GM12875 (cell line): Measurements from ENCODE around the gene TTC39A.
"Not testable (repeated sequence)": the region's sequence is repeated elsewhere in the genome, so short reads cannot be mapped to it uniquely, and the experiment has no call there.

Source experiments
- H3K4me3 ChIP-seq: one replicate; pipeline ENCODE4 v1.5.1; 2011; ENCODE audit warnings: low read depth, low read length, control low read depth
- CTCF ChIP-seq: IDR thresholded peaks from 2 replicates; pipeline ENCODE4 v1.5.1; 2011; ENCODE audit warnings: low read depth, mild to moderate bottlenecking, control low read depth, inconsistent platforms, low read length, moderate library complexity, borderline replicate concordance; ENCODE audit not compliant: insufficient read depth

The TTC39A gene

DNA sequence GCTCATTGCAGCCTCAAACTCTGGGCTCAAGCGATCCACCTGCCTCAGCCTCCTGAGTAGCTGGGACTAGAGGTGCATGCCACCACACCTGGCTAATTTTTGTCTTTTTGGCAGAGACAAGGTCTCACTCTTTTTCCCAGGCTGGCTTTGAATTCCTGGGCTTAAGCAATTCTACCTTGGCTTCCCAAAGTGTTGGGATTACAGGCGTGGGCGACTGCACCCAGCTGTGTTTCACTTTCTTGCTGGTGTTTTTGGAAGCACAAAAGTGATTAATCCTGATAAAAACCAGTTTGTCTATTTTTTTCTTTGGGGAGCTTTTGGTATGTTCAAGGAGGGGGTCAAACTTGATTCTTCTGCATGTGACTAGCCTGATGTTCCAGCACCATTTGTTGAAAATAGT is 75.0 kb downstream of the TTC39A start:
- TF ChIP-seq CTCF = no peak
- no peak overlapping the region for H3K4me3 ChIP-seq

DNA sequence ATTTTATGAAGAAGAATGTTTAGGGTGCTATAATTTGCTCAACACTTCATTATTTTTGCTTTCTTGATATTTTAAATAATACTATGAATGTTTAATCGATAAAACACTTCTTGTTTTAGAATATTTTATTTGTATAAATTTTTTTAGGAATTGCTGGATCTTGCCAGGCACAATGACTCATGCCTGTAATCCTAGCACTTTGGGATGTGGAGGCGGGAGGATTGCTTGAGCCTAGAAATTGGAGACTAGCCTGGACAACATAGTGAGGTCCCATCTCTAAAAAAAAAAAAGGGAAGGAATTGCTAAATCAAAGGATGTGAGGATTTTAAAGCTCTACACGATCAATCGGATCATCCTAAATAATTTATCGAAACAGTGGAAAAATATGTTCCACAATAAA is 76.7 kb downstream of the TTC39A start:
- no peak for TF ChIP-seq CTCF
- H3K4me3 ChIP-seq = no peak overlapping the region

DNA sequence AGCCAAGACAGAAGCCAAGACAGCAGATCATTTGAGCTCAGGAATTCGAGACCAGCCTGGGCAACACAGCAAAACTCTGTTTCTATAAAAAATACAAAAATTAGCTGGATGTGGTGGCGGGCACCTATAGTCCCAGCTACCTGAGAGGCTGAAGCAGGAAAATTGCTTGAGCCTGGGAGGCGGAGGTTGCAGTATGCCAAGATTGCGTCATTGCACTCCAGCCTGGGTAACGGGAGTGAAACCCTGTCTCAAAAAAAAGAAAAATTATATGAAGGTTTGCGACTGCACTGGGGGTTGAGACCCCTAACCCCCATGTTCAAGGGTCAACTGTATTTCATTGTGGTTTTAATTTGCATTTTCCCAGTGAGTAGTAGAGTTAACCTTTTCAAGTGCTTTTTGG is 78.0 kb downstream of the TTC39A start:
- TF ChIP-seq CTCF = no peak
- no peak overlapping the region for H3K4me3 ChIP-seq

- H3K4me3 ChIP-seq = not testable (repeated sequence)
These were observed 79.2 kb downstream of the TTC39A start for GRCh38 chr1:51251165-51251564.

DNA sequence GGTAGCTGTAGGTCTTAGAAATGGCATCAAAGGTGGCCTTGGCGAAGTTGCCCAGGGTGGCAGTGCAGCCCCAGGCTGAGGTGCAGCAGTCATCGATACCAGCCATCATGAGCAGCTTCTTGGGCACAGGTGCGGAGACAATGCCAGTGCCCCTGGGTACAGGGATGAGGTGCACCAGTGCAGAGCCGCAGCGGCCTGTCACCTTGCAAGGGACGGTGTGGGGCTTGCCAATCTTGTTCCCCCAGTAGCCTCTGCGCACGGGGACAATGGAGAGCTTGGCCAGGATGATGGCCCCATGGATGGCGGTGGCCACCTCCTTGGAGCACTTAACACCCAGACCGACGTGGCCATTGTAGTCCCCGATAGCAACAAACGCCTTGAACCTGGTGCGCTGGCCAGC is 79.6 kb downstream of the TTC39A start:
- not testable (repeated sequence) for H3K4me3 ChIP-seq

GRCh38 chr1:51249445-51249844 is 80.9 kb downstream of the TTC39A start:
- H3K4me3 ChIP-seq = no peak overlapping the region
- TF ChIP-seq CTCF = no peak

- H3K4me3 ChIP-seq = no peak overlapping the region
- no peak for TF ChIP-seq CTCF
These were observed 82.9 kb downstream of the TTC39A start for GRCh38 chr1:51247499-51247898.

DNA sequence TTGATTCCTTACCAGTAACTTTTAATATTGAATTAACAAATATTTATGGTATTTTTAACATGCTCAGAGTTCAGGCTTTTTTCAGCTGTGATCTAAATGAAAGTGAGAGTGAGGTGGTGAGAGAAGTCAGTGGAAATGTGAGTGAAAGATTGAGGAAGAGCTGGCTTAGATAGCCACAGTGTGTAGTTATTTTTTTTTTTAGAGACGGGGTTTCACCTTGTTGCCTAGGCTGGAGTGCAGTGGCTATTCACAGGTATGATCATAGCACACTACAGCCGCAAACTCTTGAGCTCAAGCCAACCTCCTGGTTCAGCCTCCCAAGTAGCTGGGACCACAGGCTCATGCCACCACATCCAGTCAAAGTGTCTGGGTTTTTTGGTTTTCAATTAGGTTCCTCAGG is 83.3 kb downstream of the TTC39A start:
- TF ChIP-seq CTCF = no peak
- no peak overlapping the region for H3K4me3 ChIP-seq

DNA sequence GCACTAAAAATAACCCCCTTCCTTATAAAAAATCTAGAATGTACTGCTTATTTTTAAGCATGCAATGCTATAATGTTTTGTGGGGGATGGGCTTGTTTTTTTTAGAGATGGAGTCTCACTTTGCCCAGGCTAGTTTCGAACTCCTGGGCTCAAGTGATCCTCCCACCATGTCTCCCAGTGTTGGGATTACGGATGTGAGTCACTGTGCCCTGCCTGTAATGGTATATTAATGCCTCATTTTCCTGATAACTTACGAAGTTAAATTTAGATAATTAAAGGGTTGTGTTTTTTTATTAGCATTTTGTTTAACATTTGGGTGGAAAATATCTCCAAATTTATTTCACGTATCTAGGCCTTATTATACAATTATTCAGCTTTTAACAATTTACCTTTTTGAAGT is 87.8 kb downstream of the TTC39A start:
- H3K4me3 ChIP-seq = no peak overlapping the region
- TF ChIP-seq CTCF = no peak
